HEK293 (cell line): ENCODE results near the gene ADRM1.

Experiments
- CTCF ChIP-seq: fragments of 450-650 bp; formaldehyde crosslinking; IDR thresholded peaks from 2 replicates; pipeline ENCODE4 v1.5.1; 2016; ENCODE audit warnings: missing biosample characterization, missing genetic modification characterization
- ZNF362 ChIP-seq: fragments of 450-650 bp; formaldehyde crosslinking; IDR thresholded peaks from 2 replicates; pipeline ENCODE4 v1.5.1; 2016; ENCODE audit warnings: missing biosample characterization, missing genetic modification characterization
- ZNF404 ChIP-seq: fragments of 450-650 bp; formaldehyde crosslinking; IDR thresholded peaks from 2 replicates; pipeline ENCODE4 v1.5.1; 2017; ENCODE audit warnings: missing biosample characterization, missing genetic modification characterization
- ZNF514 ChIP-seq: fragments of 450-650 bp; formaldehyde crosslinking; IDR thresholded peaks from 2 replicates; pipeline ENCODE4 v1.5.1; 2016; ENCODE audit warnings: missing biosample characterization, missing genetic modification characterization

DNA sequence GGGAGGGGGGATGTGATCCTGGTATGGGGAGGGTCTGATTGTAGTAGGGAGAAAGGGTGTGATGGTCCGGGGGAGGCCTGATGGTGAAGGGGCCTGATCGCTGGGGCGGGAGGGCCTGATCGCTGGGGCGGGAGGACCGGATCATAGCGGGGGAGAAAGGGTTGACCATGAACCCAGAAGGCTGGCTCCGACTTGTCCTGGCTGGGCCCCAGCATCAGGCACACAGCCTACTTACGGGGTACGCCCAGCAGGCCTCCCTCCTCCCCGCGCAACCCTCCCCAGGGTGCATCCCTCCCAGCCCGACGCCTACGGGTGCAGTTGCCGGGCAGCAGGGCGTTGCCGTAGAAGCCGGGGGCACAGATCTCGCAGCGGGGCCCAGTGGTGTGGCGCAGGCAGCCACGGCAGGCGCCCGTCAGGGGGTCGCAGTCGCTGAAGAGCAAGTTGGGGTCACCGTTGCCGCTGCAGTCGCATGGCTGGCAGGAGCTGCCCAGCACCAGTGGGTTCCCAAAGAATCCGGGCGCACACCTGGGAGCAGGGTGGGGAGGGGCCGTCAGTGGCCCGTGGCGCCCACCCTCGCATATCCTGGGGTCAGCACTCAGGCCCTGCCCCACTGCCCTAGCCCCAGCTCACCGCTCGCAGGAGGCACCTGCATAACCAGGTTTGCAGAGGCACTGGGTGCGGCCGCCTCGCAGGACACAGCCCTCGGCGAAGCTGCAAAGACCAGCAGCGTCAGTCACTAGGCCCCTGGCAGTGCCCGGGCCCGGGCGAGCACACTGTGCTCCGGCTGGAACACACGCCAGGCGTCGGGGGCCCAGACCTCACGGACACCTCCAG lies 20.6 kb downstream of the ADRM1 start:
- TF ChIP-seq CTCF (tag by site-specific recombination) (no peak), ZNF514 (no peak), ZNF404 (tag by site-specific recombination) (no peak), ZNF362 (tag by site-specific recombination) (no peak)
